Subcutaneous abdominal adipose tissue (tissue), 5 donors: ENCODE data around the gene INPP5J.

Experiments
- H3K27ac ChIP-seq: one replicate; pipeline ENCODE4 v1.7.0; 2013; ENCODE audit warnings: low read depth, mild to moderate bottlenecking, inconsistent platforms, low read length, moderate library complexity
- H3K27me3 ChIP-seq, 5 donors: one replicate each; pipeline ENCODE4 v1.7.0; 2013; ENCODE audit warnings: low read length in 5 of 5, inconsistent platforms in 1 of 5; ENCODE audit not compliant: control insufficient read depth in 5 of 5, insufficient read depth in 4 of 5
- H3K36me3 ChIP-seq, 5 donors: one replicate each; pipeline ENCODE4 v1.7.0; 2013; ENCODE audit warnings: low read length in 5 of 5; ENCODE audit not compliant: control insufficient read depth in 5 of 5, insufficient read depth in 5 of 5
- H3K4me1 ChIP-seq, 5 donors: one replicate each; pipeline ENCODE4 v1.7.0; 2013; ENCODE audit warnings: low read length in 5 of 5, mild to moderate bottlenecking in 3 of 5, moderate library complexity in 1 of 5; ENCODE audit not compliant: control insufficient read depth in 5 of 5, insufficient read depth in 5 of 5
- H3K4me3 ChIP-seq, 5 donors: one replicate each; pipeline ENCODE4 v1.7.0; 2013; ENCODE audit warnings: low read length in 5 of 5, low read depth in 1 of 5
- H3K9ac ChIP-seq, 5 donors: one replicate each; pipeline ENCODE4 v1.7.0; 2013; ENCODE audit warnings: low read length in 5 of 5, mild to moderate bottlenecking in 4 of 5, moderate library complexity in 3 of 5
- H3K9me3 ChIP-seq, 5 donors: one replicate each; pipeline ENCODE4 v1.7.0; 2013; ENCODE audit warnings: low read length in 5 of 5; ENCODE audit not compliant: control insufficient read depth in 5 of 5
- donor health status: healthy.
- donor health status: healthy.
- donor health status: healthy.
- donor health status: healthy.
- donor health status: healthy.

Gene INPP5J

GRCh38 chr22:31081963-31082605 is 40.7 kb upstream of the INPP5J start:
- Histone ChIP-seq H3K36me3 (peaks cover 0 to 11% (median 6%) of the 10 kb centered on the region in 5 donors), H3K9me3 (no peaks in the 10 kb centered on the region), H3K9ac (peak overlapping the region; percentile 80 to 90 (median 81)), H3K27ac (peak overlapping the region; percentile 89), H3K4me1 (peaks cover 17 to 65% (median 60%) of the 10 kb centered on the region in 5 donors), H3K27me3 (no peaks in the 10 kb centered on the region), H3K4me3 (peak overlapping the region; percentile 77 to 91 (median 80))

DNA sequence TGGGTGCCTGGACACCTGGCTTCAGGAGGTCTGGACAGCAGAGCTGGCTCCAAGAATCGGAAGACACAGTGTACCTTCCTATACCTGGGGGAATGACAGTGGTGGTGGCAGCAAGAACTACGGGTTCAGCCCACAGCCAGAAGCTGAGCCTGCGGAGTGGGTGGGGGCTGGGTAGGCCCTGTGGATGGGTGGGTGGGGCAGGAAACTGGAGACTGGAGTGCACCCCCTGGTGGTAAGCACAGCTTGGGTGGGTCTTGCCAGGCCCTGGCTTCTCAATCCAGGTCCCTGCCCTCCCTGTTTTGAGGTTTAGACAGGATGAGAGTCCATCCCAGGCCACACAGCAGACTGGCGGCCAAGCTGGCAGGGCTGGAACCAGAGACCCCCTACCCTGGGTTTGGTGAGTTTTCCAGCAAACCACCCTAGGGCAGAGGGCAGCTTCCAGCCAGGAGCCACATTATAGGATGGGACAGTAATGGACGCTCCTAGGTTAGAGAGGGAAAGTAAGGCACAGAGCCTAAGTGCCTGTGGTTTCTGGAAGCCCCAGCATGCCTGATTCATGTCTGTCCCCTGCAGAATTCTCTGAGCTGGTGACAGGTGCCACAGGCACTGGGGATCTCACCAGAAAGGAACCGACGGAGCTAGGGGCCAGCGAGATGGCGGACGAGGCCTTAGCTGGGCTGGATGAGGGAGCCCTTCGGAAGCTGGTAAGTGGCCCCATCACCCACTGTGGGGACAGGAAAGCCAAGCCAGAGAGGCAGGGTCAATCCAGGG is 40.0 kb upstream of the INPP5J start:
- no peaks in the 10 kb centered on the region for H3K27me3 ChIP-seq
- H3K27ac ChIP-seq = peak overlapping the region; percentile 89
- H3K9ac ChIP-seq = peak overlapping the region; percentile 80 to 90 (median 81)
- H3K9me3 ChIP-seq = no peaks in the 10 kb centered on the region
- peaks cover 17 to 69% (median 60%) of the 10 kb centered on the region in 5 donors for H3K4me1 ChIP-seq
- peaks cover 0 to 16% (median 13%) of the 10 kb centered on the region in 5 donors for H3K36me3 ChIP-seq
- H3K4me3 ChIP-seq = peak overlapping the region; percentile 77 to 91 (median 80)

GRCh38 chr22:31083377-31083768 is 39.4 kb upstream of the INPP5J start:
- Histone ChIP-seq H3K36me3 (peaks cover 0 to 22% (median 19%) of the 10 kb centered on the region in 5 donors), H3K9ac (peak overlapping the region in 4 of 5 donors; percentile 52 to 84 (median 66)), H3K4me1 (peaks cover 17 to 75% (median 60%) of the 10 kb centered on the region in 5 donors), H3K27me3 (no peaks in the 10 kb centered on the region), H3K9me3 (no peaks in the 10 kb centered on the region), H3K4me3 (peak overlapping the region; percentile 68 to 91 (median 79)), H3K27ac (peak overlapping the region; percentile 89)

DNA sequence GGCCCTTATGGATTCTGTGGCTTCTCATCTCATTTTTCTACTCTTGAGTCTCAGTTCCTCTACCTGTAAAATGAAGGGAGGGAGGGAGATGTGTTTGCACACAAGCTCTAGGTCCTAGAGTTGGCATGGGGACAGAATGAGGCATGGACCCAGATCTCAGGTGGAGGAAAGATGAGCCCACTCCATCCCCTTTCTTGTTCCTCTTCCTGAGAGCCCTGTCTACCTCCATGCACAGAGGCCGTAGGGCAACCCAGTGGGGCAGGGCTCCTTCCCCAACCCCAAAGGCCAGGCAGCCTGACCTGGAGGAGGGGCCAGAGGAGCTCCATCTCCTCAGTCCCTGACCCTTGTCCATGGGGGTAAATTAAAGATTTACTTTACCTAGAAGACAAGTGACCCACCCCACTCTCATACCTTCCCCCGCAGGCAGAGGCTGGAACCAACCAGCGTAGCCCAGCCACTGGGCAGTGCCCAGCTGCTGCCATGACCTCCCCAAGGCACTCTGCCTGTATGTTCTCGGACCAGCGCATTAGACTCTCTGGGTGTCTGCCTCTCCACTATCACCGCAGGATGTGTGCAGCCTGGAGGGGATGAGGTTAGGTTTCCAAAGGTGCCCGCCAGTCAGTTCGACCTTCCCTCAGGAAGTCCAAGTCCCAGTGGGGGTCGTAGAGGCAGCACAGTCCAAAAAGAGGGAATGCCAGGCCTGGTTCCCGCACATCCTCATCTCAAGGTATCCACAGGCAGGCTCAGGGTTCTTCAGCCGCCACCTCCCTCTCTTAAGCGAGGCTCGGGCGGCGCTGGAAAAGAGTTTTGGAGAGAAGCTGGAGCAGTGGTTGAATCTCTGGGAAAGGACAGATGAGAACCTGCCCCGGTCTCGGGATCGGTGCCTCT is 38.6 kb upstream of the INPP5J start:
- H3K9me3 ChIP-seq = no peaks in the 10 kb centered on the region
- H3K36me3 ChIP-seq = peaks cover 0 to 30% (median 27%) of the 10 kb centered on the region in 5 donors
- H3K4me1 ChIP-seq = peaks cover 17 to 82% (median 67%) of the 10 kb centered on the region in 5 donors
- H3K9ac ChIP-seq = peak overlapping the region; percentile 44 to 94 (median 69)
- no peaks in the 10 kb centered on the region for H3K27me3 ChIP-seq
- H3K4me3 ChIP-seq = peak overlapping the region; percentile 68 to 91 (median 79)
- peak overlapping the region; percentile 89 for H3K27ac ChIP-seq

GRCh38 chr22:31084811-31085492 is 37.8 kb upstream of the INPP5J start:
- peaks cover 0 to 38% (median 34%) of the 10 kb centered on the region in 5 donors for H3K36me3 ChIP-seq
- no peaks in the 10 kb centered on the region for H3K27me3 ChIP-seq
- H3K4me1 ChIP-seq = peaks cover 17 to 85% (median 68%) of the 10 kb centered on the region in 5 donors
- H3K4me3 ChIP-seq = peak overlapping the region; percentile 68 to 91 (median 79)
- H3K9me3 ChIP-seq = no peaks in the 10 kb centered on the region
- H3K9ac ChIP-seq = peak overlapping the region in 4 of 5 donors; percentile 69 to 94 (median 79)
- peak overlapping the region; percentile 89 for H3K27ac ChIP-seq

DNA sequence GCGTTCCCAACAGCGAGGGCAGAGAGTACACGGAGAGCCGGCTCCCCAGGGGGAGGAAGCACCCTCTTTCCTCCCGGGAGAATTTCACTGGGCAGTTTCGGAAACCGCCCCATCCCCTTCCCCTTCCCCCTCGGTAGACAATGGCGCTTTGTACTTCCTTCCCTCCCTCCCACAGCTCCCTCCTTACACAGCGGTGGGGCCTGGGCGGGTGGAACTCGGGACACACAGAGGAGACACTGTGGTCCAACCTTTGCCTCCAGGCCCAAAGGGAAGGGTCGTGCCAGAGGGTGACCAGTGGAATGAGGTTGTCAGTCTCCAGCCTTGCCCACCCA is 37.3 kb upstream of the INPP5J start:
- Histone ChIP-seq H3K9ac (peak overlapping the region in 4 of 5 donors; percentile 69 to 94 (median 79)), H3K4me3 (peak overlapping the region; percentile 45 to 91 (median 77)), H3K9me3 (no peaks in the 10 kb centered on the region), H3K4me1 (peaks cover 16 to 83% (median 65%) of the 10 kb centered on the region in 5 donors), H3K36me3 (peaks cover 0 to 42% (median 39%) of the 10 kb centered on the region in 5 donors), H3K27ac (peak overlapping the region; percentile 89), H3K27me3 (no peaks in the 10 kb centered on the region)

GRCh38 chr22:31085928-31086327 is 36.8 kb upstream of the INPP5J start:
- no peaks in the 10 kb centered on the region for H3K27me3 ChIP-seq
- peak overlapping the region in 2 of 5 donors; percentile 79 to 91 for H3K4me3 ChIP-seq

DNA sequence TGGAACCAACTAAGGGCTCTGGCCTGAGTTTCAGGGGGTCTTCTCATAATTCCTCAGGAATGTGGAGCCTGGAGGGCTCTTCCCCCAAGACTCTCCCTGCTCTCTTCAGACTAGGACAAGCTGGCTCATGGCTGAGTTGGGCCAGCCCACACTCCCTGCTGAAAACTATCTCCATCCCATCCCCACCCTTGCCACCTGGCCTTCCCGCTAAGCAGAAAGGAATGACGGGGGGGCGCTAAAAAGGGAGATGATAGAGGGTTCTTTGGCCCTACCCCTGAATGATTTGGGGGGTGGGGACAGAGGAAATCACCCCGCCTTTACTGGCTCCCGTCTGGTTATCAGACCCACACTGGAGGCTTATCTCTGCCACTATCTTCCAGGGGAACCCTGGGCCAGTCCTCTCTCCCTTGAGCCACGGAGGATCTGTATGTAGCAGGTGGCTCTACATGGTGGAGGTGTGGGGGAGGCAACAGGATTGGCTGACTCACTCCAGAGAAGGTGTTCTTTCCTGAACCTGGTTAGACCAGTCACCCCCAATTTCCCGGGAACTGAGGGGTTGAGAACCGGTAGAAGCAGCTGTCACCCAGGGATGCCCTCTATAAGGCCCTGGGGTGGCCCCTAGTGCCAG is 35.9 kb upstream of the INPP5J start:
- H3K9ac ChIP-seq = peak overlapping the region in 2 of 5 donors; percentile 9 to 35
- no peaks in the 10 kb centered on the region for H3K9me3 ChIP-seq
- H3K27ac ChIP-seq = peak overlapping the region; percentile 89
- H3K4me3 ChIP-seq = no peak overlapping the region
- H3K27me3 ChIP-seq = no peaks in the 10 kb centered on the region
- peaks cover 0 to 55% (median 53%) of the 10 kb centered on the region in 5 donors for H3K36me3 ChIP-seq
- peaks cover 14 to 71% (median 53%) of the 10 kb centered on the region in 5 donors for H3K4me1 ChIP-seq

More at GRCh38 chr22:31085928-31086327, 36.8 kb upstream of the INPP5J start:
- Histone ChIP-seq H3K9me3 (no peaks in the 10 kb centered on the region), H3K9ac (peak overlapping the region in 3 of 5 donors; percentile 35 to 94 (median 78)), H3K27ac (peak overlapping the region; percentile 89), H3K4me1 (peaks cover 14 to 78% (median 60%) of the 10 kb centered on the region in 5 donors), H3K36me3 (peaks cover 0 to 46% (median 44%) of the 10 kb centered on the region in 5 donors)
